ENCODE results near the gene BMP10. TPM values are rescaled to one million over a fixed set of nuclear protein-coding genes. Genes with fewer than 3 reads are reported as not detected.

BMP10 gene
- total RNA-seq, 1 experiment from 2014 or later: not detected

GRCh38 chr2:68912111-68912510 is 40.9 kb upstream of the BMP10 start:
- DNase-seq (ENCODE audit: low read depth, low spot score): no peak
- no peaks in the 10 kb centered on the region for H3K36me3 ChIP-seq (ENCODE audit: control insufficient read depth in 1 of 2, insufficient read depth in 2 of 2, low read length in 2 of 2)
- ChIA-PET CTCF (interaction anchor here (0.7 kb wide), 1 partner anchor 13 kb away, joined by 3 read pairs; no protein-coding TSS in a partner anchor), RAD21 (ENCODE audit: low non-redundant PET in 1 of 2, low total read pairs in 2 of 2, uncharacterized antibody in 2 of 2, unreplicated experiment in 2 of 2) (no interaction called here), POLR2A (no interaction called here)
- intact Hi-C loops (cut with micrococcal nuclease): no loop called here
- H3K9me2 ChIP-seq (ENCODE audit: insufficient read depth): no peaks in the 10 kb centered on the region
- no peaks in the 10 kb centered on the region for H3K79me2 ChIP-seq (ENCODE audit: insufficient read depth, low read length)
- H3K4me1 ChIP-seq (ENCODE audit: control insufficient read depth in 1 of 2, insufficient read depth in 2 of 2, low read length in 2 of 2): peaks cover 20 to 23% of the 10 kb centered on the region in 2 experiments
- no peaks in the 10 kb centered on the region for H3K9me3 ChIP-seq (ENCODE audit: control insufficient read depth in 1 of 2, insufficient read depth in 1 of 2, low read depth in 1 of 2, low read length in 2 of 2)
- no peak for ATAC-seq
- H3K4me2 ChIP-seq (ENCODE audit: low read length): no peak overlapping the region
- no peak overlapping the region for H3K9ac ChIP-seq (ENCODE audit: low read length)
- no peaks in the 10 kb centered on the region for H3K27me3 ChIP-seq (ENCODE audit: insufficient read depth, low read length)
- no peak overlapping the region for H2AFZ ChIP-seq (ENCODE audit: low read depth, low read length, poor library complexity, severe bottlenecking)
- no peak overlapping the region for H3K27ac ChIP-seq (ENCODE audit: low read depth, low read length)
- no peak overlapping the region for H3K4me3 ChIP-seq (replicated peaks in 1 of 2; ENCODE audit: low read depth in 1 of 2, low read length in 2 of 2)
- TF ChIP-seq SRF (IDR thresholded peaks at IDR 0.05; ENCODE audit: low read depth) (no peak), FOSL1 (IDR thresholded peaks at IDR 0.05; ENCODE audit: low read depth) (no peak), ELF1 (IDR thresholded peaks at IDR 0.05; ENCODE audit: borderline replicate concordance, low read depth) (no peak)
- no TSS peak for BruUV-seq (replicated peaks)
- no peaks in the 10 kb centered on the region for H4K20me1 ChIP-seq (ENCODE audit: insufficient read depth)

GRCh38 chr2:68911709-68912108 is 40.5 kb upstream of the BMP10 start:
- H3K79me2 ChIP-seq (ENCODE audit: insufficient read depth, low read length): no peaks in the 10 kb centered on the region
- intact Hi-C loops (cut with micrococcal nuclease): no loop called here

More at GRCh38 chr2:68911709-68912108, 40.5 kb upstream of the BMP10 start:
- Histone ChIP-seq H3K27me3 (ENCODE audit: insufficient read depth, low read length) (no peaks in the 10 kb centered on the region), H4K20me1 (ENCODE audit: insufficient read depth) (no peaks in the 10 kb centered on the region), H3K36me3 (ENCODE audit: control insufficient read depth in 1 of 2, insufficient read depth in 2 of 2, low read length in 2 of 2) (no peaks in the 10 kb centered on the region), H3K4me1 (ENCODE audit: control insufficient read depth in 1 of 2, insufficient read depth in 2 of 2, low read length in 2 of 2) (peaks cover 20 to 23% of the 10 kb centered on the region in 2 experiments), H2AFZ (ENCODE audit: low read depth, low read length, poor library complexity, severe bottlenecking) (no peak overlapping the region), H3K4me3 (replicated peaks in 1 of 2; ENCODE audit: low read depth in 1 of 2, low read length in 2 of 2) (no peak overlapping the region), H3K9me2 (ENCODE audit: insufficient read depth) (no peaks in the 10 kb centered on the region), H3K27ac (ENCODE audit: low read depth, low read length) (no peak overlapping the region), H3K9ac (ENCODE audit: low read length) (no peak overlapping the region), H3K4me2 (ENCODE audit: low read length) (no peak overlapping the region), H3K9me3 (ENCODE audit: control insufficient read depth in 1 of 2, insufficient read depth in 1 of 2, low read depth in 1 of 2, low read length in 2 of 2) (no peaks in the 10 kb centered on the region)
- ATAC-seq (no peak), DNase-seq (ENCODE audit: low read depth, low spot score) (no peak)
- no TSS peak for BruUV-seq (replicated peaks)
- RAD21 ChIA-PET (ENCODE audit: low non-redundant PET in 1 of 2, low total read pairs in 2 of 2, uncharacterized antibody in 2 of 2, unreplicated experiment in 2 of 2): no interaction called here
- POLR2A ChIA-PET: no interaction called here
- no peak for TF ChIP-seq TCF7L2 (IDR thresholded peaks at IDR 0.05; ENCODE audit: borderline replicate concordance, extremely low read depth, insufficient read depth, insufficient read length)
- TF ChIP-seq CEBPB (IDR thresholded peaks at IDR 0.05; ENCODE audit: low read depth): no peak
- no peak for TF ChIP-seq EZH2 (IDR thresholded peaks at IDR 0.05)
- no peak for TF ChIP-seq ZFX (IDR thresholded peaks at IDR 0.05)
- TF ChIP-seq ELF1 (IDR thresholded peaks at IDR 0.05; ENCODE audit: borderline replicate concordance, low read depth): no peak
- TF ChIP-seq ATF3 (IDR thresholded peaks at IDR 0.05): no peak
- TF ChIP-seq FOSL1 (IDR thresholded peaks at IDR 0.05; ENCODE audit: low read depth): no peak
- no peak for TF ChIP-seq JUND (IDR thresholded peaks at IDR 0.05)
- TF ChIP-seq CTCF (IDR thresholded peaks at IDR 0.05 in 2 of 3, conservative IDR thresholded peaks at IDR 0.05 in 1 of 3; ENCODE audit: borderline replicate concordance in 1 of 3, insufficient read depth in 1 of 3, low read depth in 2 of 3, low read length in 2 of 3): no peak
- no peak for TF ChIP-seq RAD21 (IDR thresholded peaks at IDR 0.05; ENCODE audit: low read depth)
- no peak for TF ChIP-seq ZNF274 (IDR thresholded peaks at IDR 0.05; ENCODE audit: low read depth, low read length)
- TF ChIP-seq SIN3A (IDR thresholded peaks at IDR 0.05; ENCODE audit: low read depth): no peak
- TF ChIP-seq SP1 (IDR thresholded peaks at IDR 0.05; ENCODE audit: low read depth): no peak
- no peak for TF ChIP-seq YY1 (IDR thresholded peaks at IDR 0.05; ENCODE audit: extremely low read depth, insufficient replicate concordance, low read depth, low read length)
- CTCF ChIA-PET: interaction anchor here (0.7 kb wide), 1 partner anchor 13 kb away, joined by 3 read pairs; no protein-coding TSS in a partner anchor
